NCI-H146 treated with DMSO at 0.1 percent for 48 hours (cell line): ENCODE results near the gene LRRC70.

Experiments used
- DNase-seq: peaks from one replicate; lab custom pipeline; 2025; ENCODE audit not compliant: unreplicated experiment; lab: John Stamatoyannopoulos, UW

LRRC70 gene

GRCh38 chr5:62575066-62575465 lies 3.6 kb upstream of the LRRC70 start:
- DNase-seq = no peak

- DNase-seq = no peak
Observed at GRCh38 chr5:62575489-62575888, 3.1 kb upstream of the LRRC70 start.

GRCh38 chr5:62576570-62577170 lies 1.9 kb upstream of the LRRC70 start:
- DNase-seq = no peak

GRCh38 chr5:62577488-62577887 lies 1.1 kb upstream of the LRRC70 start:
- DNase-seq = no peak

GRCh38 chr5:62579761-62580160 lies 1.1 kb downstream of the LRRC70 start:
- DNase-seq = no peak

- no peak for DNase-seq
Observed at GRCh38 chr5:62581836-62582597, 3.4 kb downstream of the LRRC70 start.

- no peak for DNase-seq
Observed at GRCh38 chr5:62584391-62584790, 5.8 kb downstream of the LRRC70 start.

- DNase-seq = no peak
Observed at GRCh38 chr5:62585306-62585705, 6.7 kb downstream of the LRRC70 start.

GRCh38 chr5:62585751-62586150 lies 7.1 kb downstream of the LRRC70 start:
- no peak for DNase-seq

GRCh38 chr5:62587737-62588136 lies 9.1 kb downstream of the LRRC70 start:
- no peak for DNase-seq

- DNase-seq = no peak
Observed at GRCh38 chr5:62588668-62589067, 10.0 kb downstream of the LRRC70 start.

- DNase-seq = no peak
Observed at GRCh38 chr5:62589504-62589903, 10.9 kb downstream of the LRRC70 start.

GRCh38 chr5:62590387-62590786 lies 11.8 kb downstream of the LRRC70 start:
- DNase-seq = no peak

- DNase-seq = no peak
Observed at GRCh38 chr5:62592558-62592957, 13.9 kb downstream of the LRRC70 start.

GRCh38 chr5:62593331-62593730 lies 14.7 kb downstream of the LRRC70 start:
- no peak for DNase-seq

- no peak for DNase-seq
Observed at GRCh38 chr5:62594364-62594984, 15.9 kb downstream of the LRRC70 start.

- no peak for DNase-seq
Observed at GRCh38 chr5:62596096-62596495, 17.5 kb downstream of the LRRC70 start.

GRCh38 chr5:62596691-62597090 lies 18.1 kb downstream of the LRRC70 start:
- DNase-seq = no peak

- no peak for DNase-seq
Observed at GRCh38 chr5:62597314-62597713, 18.7 kb downstream of the LRRC70 start.

- DNase-seq = peak; percentile 48
Observed at GRCh38 chr5:62600560-62601252, 22.1 kb downstream of the LRRC70 start.

- DNase-seq = no peak
Observed at GRCh38 chr5:62603934-62604333, 25.3 kb downstream of the LRRC70 start.

- no peak for DNase-seq
Observed at GRCh38 chr5:62605638-62606037, 27.0 kb downstream of the LRRC70 start.
